Endodermal cell (in vitro differentiated cells): ENCODE data around the gene TRMT112. TPM values are rescaled to one million over a fixed set of nuclear protein-coding genes. Genes with fewer than 3 reads are reported as not detected.

Source experiments
- DNase-seq: peaks from one replicate; pipeline ENCODE4 v3.0.0-alpha.2; 2017
- H3K27ac ChIP-seq: 2 replicates; pipeline ENCODE4 v1.5.1; 2013; ENCODE audit warnings: mild to moderate bottlenecking, low read depth, low read length, moderate library complexity
- H3K27me3 ChIP-seq: 2 replicates; pipeline ENCODE4 v1.6.1; 2013; ENCODE audit warnings: mild to moderate bottlenecking, low read length, moderate library complexity; ENCODE audit not compliant: insufficient read depth, control insufficient read depth, poor library complexity, severe bottlenecking
- H3K36me3 ChIP-seq: 2 replicates; pipeline ENCODE4 v1.7.0; 2013; ENCODE audit warnings: mild to moderate bottlenecking, low read length, moderate library complexity; ENCODE audit not compliant: control insufficient read depth, insufficient read depth
- H3K4me1 ChIP-seq: one replicate; pipeline ENCODE4 v1.7.0; 2013; ENCODE audit warnings: low read length; ENCODE audit not compliant: control insufficient read depth, insufficient read depth
- H3K4me3 ChIP-seq: 2 replicates; pipeline ENCODE4 v1.5.1; 2013; ENCODE audit warnings: mild to moderate bottlenecking, low read length, moderate library complexity
- H3K9ac ChIP-seq: 2 replicates; pipeline ENCODE4 v1.6.1; 2013; ENCODE audit warnings: mild to moderate bottlenecking, low read length, moderate library complexity; ENCODE audit not compliant: poor library complexity, severe bottlenecking; ENCODE audit errors: extremely low read depth
- H3K9me3 ChIP-seq: 2 replicates; pipeline ENCODE4 v1.6.1; 2013; ENCODE audit warnings: mild to moderate bottlenecking, low read length, moderate library complexity; ENCODE audit not compliant: control insufficient read depth
- H3K27ac Mint-ChIP-seq: 2 replicates; pipeline ENCODE4 v1.8.0; 2020; ENCODE audit warnings: mixed read lengths
- H3K27me3 Mint-ChIP-seq: 2 replicates; pipeline ENCODE4 v1.8.0; 2021; ENCODE audit warnings: mild to moderate bottlenecking, mixed read lengths; ENCODE audit not compliant: insufficient read depth
- H3K36me3 Mint-ChIP-seq: 2 replicates; pipeline ENCODE4 v1.8.0; 2020; ENCODE audit warnings: low read depth, mixed read lengths
- H3K4me1 Mint-ChIP-seq: 2 replicates; pipeline ENCODE4 v1.8.0; 2020; ENCODE audit warnings: mixed read lengths
- H3K4me3 Mint-ChIP-seq: 2 replicates; pipeline ENCODE4 v1.8.0; 2020; ENCODE audit warnings: mild to moderate bottlenecking, moderate library complexity, mixed read lengths
- H3K9me3 Mint-ChIP-seq: 2 replicates; pipeline ENCODE4 v1.8.0; 2020; ENCODE audit warnings: mild to moderate bottlenecking, mixed read lengths
- WGBS, 2 experiments: methylation state at CpG; one replicate each; pipeline versions ENCODE4 v1.1.5 to v1.1.7; 2013; ENCODE audit warnings: missing lambda C conversion rate in 2 of 2, mixed read lengths in 1 of 2; ENCODE audit not compliant: insufficient coverage in 1 of 2, insufficient read length in 1 of 2; 5-methylcytosine and 5-hydroxymethylcytosine counted together
- total RNA-seq, 2 donors: library from RNA; stranded (reverse); fragmentation: NEBNext Ultra II Directional in 1 of 2; extraction: Animal tissue kit (Norgen Biotek cat#: 25700) in 1 of 2; gene quantifications; 2 replicates in 1 of 2; 3 replicates in 1 of 2; pipeline ENCODE4 v1.2.1, GENCODE V29; 2021
- TF ChIP-seq, protein P1 (sequence below): fragments of 200-600 bp; sonication (generic); conservative IDR thresholded peaks from 2 replicates; pipeline ENCODE4 v1.5.0; 2021; ENCODE audit warnings: antibody characterized with exemption, mild to moderate bottlenecking

Gene TRMT112
- total RNA-seq, 2 donors from 2014 or later, result 265 to 352 TPM

DNA sequence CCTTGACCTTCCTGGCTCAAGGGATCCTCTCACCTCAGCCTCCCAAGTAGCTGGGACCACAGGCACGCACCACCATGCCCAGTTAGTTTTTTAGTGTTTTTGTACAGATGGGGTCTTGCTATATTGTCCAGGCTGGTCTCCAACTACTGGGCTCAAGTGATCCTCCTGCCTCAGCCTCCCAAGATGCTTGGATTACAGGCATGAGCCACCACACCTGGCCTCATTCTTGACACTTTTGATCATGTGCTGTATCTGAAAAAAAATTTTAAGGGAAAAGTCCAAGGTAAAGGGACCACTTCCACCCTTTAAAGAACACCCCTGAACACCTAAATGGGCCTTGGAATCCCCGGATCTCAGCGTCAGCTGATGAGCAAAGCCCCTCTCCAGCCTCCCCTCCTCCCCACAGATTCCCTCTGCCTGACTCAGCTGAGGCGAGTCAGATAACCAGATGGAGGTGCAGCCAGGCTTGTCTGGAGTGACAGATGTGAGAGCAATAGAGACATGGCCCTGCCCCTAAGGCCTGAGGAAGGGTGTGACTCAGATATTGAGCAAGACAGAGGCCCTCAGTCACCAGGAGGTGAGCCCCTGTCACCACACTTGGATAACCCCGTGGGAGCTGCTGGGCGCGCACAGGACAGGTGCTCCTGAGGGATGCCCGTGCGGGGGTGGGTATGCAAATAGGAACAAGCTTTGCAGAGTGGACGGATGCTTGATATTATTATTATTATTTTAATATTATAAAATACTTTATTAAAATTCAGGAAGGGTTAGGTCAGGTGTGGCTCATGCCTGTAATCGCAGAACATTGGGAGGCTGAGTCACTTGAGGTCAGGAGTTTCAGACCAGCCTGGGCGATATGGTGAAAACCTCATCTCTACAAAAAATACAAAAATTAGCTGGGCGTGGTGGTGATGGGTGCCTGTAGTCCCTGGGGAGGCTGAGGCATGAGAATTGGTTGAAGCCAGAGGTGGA is 17.7 kb upstream of the TRMT112 start:
- TF ChIP-seq, protein P1, sequence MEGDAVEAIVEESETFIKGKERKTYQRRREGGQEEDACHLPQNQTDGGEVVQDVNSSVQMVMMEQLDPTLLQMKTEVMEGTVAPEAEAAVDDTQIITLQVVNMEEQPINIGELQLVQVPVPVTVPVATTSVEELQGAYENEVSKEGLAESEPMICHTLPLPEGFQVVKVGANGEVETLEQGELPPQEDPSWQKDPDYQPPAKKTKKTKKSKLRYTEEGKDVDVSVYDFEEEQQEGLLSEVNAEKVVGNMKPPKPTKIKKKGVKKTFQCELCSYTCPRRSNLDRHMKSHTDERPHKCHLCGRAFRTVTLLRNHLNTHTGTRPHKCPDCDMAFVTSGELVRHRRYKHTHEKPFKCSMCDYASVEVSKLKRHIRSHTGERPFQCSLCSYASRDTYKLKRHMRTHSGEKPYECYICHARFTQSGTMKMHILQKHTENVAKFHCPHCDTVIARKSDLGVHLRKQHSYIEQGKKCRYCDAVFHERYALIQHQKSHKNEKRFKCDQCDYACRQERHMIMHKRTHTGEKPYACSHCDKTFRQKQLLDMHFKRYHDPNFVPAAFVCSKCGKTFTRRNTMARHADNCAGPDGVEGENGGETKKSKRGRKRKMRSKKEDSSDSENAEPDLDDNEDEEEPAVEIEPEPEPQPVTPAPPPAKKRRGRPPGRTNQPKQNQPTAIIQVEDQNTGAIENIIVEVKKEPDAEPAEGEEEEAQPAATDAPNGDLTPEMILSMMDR, result no peak
- Mint-ChIP-seq H3K36me3 (no peaks in the 10 kb centered on the region), H3K9me3 (no peaks in the 10 kb centered on the region), H3K4me1 (peaks cover 10% of the 10 kb centered on the region), H3K27me3 (peaks cover 10% of the 10 kb centered on the region), H3K4me3 (no peak overlapping the region), H3K27ac (no peak overlapping the region)
- 46 to 68% methylated on average over 7 to 10 of the region's 13 CpGs for WGBS, 2 experiments
- Histone ChIP-seq H3K9ac (no peak overlapping the region), H3K9me3 (no peaks in the 10 kb centered on the region), H3K27me3 (no peaks in the 10 kb centered on the region), H3K4me1 (no peaks in the 10 kb centered on the region), H3K36me3 (no peaks in the 10 kb centered on the region), H3K27ac (no peak overlapping the region), H3K4me3 (no peak overlapping the region)
- peak; percentile 89 for DNase-seq

DNA sequence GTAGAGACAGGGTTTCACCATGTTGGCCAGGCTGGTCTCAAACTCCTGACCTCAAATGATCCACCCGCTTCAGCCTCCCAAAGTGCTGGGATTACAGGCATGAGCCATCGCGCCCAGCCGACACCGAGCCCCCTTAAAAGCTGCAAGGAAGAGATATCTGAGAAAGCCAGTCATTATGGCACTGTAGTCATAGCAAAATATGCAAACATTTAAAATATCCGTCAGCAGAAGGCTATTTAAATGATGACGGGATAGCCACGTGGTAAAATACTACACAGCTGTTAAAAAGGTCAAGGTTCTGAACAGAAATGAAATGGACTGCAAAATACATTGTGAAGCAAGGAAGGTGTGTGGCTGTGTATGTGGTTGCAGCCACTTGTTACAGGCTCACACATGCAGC is 16.2 kb upstream of the TRMT112 start:
- Mint-ChIP-seq H3K36me3 (no peaks in the 10 kb centered on the region), H3K27ac (no peak overlapping the region), H3K9me3 (no peaks in the 10 kb centered on the region), H3K4me1 (peaks cover 10% of the 10 kb centered on the region), H3K4me3 (no peak overlapping the region), H3K27me3 (peaks cover 2% of the 10 kb centered on the region)
- H3K36me3 ChIP-seq, result no peaks in the 10 kb centered on the region
- no peaks in the 10 kb centered on the region for H3K27me3 ChIP-seq
- DNase-seq, result no peak
- H3K9me3 ChIP-seq, result no peaks in the 10 kb centered on the region
- no peak overlapping the region for H3K27ac ChIP-seq
- no peak overlapping the region for H3K4me3 ChIP-seq
- no peaks in the 10 kb centered on the region for H3K4me1 ChIP-seq
- TF ChIP-seq, protein P1, result no peak
- no peak overlapping the region for H3K9ac ChIP-seq
- 89 to 97% methylated on average over 7 to 8 of the region's 8 CpGs for WGBS, 2 experiments

DNA sequence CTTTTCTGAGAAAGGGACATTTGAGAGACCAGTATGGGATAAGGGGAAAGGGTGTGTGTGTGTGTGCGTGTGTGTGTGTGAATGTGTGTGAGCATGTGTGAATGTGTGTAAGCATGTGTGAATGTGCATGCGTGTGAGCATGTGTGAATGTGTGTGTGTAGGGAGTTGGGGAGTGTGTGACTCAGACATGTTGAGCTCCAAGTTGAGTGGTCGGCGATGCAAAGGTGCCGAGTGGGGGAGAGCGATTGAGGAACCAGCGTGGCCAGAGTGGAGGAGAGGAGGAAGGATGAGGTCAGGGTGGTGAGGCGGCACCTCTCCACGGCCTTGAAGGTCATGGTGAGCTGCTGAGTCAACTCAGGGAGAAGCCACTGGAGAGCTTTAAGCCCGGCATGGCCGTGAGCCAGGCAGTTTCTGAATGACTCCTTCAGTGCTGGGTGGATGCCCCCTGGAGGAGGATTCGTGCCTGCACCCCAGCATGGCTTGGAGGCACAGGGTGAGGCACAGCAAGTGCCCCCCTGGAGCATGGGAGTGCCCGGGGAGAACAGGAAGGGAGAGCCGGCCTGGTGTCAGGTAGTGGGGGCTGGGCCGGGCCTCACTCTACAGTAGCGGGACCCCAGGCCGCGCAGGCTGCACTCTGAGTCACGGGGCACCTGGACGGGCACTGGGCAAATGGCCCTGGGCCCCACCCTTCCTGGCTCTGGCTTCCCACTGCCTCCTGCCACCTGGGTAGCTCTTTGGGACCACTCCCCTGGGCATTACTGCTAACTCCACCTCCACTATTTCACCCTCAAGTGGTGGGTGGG is 14.4 kb upstream of the TRMT112 start:
- no peaks in the 10 kb centered on the region for H3K9me3 Mint-ChIP-seq
- H3K27ac Mint-ChIP-seq, result peak overlapping the region; percentile 42
- no peak overlapping the region for H3K27ac ChIP-seq
- TF ChIP-seq, protein P1, result peak; percentile 77
- H3K9me3 ChIP-seq, result no peaks in the 10 kb centered on the region
- no peak overlapping the region for H3K4me3 Mint-ChIP-seq
- H3K9ac ChIP-seq, result no peak overlapping the region
- no peaks in the 10 kb centered on the region for H3K27me3 ChIP-seq
- peak; percentile 88 for DNase-seq
- H3K4me3 ChIP-seq, result no peak overlapping the region
- peaks cover 4% of the 10 kb centered on the region for H3K27me3 Mint-ChIP-seq
- peaks cover 10% of the 10 kb centered on the region for H3K4me1 Mint-ChIP-seq
- H3K36me3 Mint-ChIP-seq, result no peaks in the 10 kb centered on the region
- no peaks in the 10 kb centered on the region for H3K36me3 ChIP-seq
- H3K4me1 ChIP-seq, result no peaks in the 10 kb centered on the region
- 86 to 87% methylated on average over 11 to 20 of the region's 20 CpGs for WGBS, 2 experiments
